Stimulated activated CD4-positive, alpha-beta T cell treated with anti-CD3 and anti-CD28 coated beads, Interleukin-2, amount 100 ng/mL, for 48 hours (primary cell): ENCODE measurements around the gene FN1.

ENCODE experiments used
- DNase-seq, 2 donors: peaks; one replicate each; pipeline ENCODE4 v3.0.0-alpha.2; 2020

Gene FN1

DNA sequence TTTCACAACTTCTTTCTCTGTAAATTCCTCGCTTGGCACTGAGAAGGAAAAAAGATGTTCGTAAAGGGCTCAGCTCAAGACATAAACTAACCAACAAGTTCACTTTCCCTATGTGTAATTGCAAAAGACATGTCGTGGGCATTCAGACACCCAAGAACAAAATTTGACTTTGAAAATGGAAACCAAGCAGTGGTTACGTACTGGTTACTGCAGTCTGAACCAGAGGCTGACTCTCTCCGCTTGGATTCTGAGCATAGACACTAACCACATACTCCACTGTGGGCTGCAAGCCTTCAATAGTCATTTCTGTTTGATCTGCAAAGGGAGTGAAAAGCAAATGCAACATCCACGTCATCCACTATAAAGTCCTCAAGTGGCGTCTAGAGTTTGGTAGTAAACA is 53.9 kb downstream of the FN1 start:
- no peak for DNase-seq

DNA sequence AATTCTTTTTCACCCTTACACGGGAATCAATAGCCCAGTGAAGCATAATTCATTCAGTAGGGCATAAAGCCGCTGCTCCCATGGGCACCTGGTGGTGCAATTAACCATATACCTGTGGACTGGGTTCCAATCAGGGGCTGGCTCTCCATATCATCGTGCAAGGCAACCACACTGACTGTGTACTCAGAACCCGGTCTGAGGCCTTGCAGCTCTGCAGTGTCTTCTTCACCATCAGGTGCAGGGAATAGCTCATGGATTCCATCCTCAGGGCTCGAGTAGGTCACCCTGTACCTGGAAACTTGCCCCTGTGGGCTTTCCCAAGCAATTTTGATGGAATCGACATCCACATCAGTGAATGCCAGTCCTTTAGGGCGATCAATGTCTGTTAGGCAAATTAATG is 55.2 kb downstream of the FN1 start:
- no peak for DNase-seq

DNA sequence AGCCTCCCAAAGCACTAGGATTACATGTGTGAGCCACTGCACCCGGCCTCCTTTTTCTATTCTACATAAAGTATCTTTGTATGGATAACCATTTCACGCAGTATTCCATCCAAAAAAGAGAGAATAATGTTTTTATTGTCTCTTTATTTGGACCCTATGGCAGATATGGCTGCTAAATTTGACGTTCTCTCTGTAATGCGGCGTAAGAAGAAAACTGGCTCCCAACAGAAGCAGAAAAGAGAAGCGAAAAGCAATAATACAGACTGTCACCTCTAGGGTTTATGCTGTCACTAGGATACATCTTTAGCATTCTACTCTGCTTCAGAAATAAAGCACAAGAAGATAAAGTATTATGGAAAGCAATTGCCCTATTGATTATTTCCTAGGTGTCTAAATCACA is 55.9 kb downstream of the FN1 start:
- no peak for DNase-seq

DNA sequence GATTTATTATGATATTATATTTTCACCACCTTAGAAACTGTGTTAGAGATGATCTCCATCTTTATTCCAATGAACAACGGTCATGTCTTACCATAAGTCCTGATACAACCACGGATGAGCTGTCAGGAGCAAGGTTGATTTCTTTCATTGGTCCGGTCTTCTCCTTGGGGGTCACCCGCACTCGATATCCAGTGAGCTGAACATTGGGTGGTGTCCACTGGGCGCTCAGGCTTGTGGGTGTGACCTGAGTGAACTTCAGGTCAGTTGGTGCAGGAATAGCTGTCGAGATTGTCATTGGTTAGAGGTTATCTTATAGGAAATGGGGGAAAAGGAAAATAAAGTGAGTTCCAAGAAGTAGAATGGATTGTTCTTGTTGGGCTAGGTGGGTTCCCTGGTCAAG is 56.8 kb downstream of the FN1 start:
- DNase-seq: no peak

DNA sequence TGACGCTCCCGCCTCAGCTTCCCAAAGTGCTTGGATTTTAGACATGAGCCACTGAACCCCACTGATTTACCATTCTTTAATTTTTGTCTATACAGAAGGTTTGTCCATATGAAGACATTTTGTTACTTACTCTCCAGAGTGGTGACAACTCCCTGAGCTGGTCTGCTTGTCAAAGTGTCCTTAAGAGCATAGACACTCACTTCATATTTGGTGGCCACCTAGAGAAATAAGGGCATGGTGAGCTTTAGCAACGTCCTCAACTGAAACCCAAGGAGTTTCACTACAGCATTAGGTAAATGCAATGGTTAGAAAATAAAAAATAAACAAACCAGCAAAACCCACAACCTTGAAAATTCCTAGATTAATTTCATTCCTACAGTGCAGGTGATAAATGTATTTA is 57.8 kb downstream of the FN1 start:
- DNase-seq: no peak

DNA sequence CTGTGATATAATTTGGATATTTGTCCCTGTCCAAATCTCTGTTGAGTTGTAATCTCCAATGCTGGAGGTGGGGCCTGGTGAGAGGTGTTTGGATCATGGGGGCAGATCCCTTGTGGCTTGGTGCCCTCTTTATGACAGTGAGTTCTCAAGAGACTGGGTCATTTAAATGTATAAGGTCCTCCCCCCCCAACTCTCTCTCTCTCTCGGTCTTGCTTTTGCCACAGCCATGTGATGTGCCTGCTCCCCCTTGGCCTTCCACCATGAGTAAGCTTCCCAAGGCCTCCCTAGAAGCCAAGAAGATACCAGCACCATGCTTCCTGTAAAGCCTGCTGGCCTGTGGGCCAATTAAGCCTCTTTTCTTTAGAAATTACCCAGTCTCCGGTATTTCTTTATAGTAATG is 58.6 kb downstream of the FN1 start:
- no peak for DNase-seq

DNA sequence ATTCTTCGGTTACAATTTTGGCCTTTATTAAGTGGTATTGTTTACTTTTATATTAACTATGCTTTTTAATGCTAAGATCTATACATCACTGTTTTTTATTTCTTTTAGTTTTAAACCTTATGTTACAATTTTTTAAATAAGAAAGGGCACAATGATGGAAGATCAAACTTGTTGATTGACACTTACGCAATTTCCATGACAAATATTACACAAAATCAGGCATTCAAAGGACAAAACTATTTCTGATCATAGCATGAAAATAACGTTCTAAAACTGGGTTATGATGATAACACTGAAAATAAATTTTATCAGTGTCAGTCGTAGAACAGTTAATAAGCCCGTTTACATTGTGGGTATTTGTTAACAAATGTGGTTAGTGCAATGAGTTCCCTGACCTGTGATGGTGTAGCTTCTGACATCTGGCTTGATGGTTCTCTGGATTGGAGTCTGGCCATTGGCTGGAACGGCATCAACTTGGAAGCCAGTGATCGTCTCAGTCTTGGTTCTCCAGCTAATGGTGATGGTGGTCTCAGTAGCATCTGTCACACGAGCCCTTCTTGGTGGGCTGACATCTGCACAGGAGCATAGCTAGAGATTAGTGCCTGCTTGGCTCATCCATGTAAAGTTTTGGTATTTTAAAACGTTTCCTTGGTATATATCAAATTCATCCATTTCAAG is 59.6 kb downstream of the FN1 start:
- no peak for DNase-seq

DNA sequence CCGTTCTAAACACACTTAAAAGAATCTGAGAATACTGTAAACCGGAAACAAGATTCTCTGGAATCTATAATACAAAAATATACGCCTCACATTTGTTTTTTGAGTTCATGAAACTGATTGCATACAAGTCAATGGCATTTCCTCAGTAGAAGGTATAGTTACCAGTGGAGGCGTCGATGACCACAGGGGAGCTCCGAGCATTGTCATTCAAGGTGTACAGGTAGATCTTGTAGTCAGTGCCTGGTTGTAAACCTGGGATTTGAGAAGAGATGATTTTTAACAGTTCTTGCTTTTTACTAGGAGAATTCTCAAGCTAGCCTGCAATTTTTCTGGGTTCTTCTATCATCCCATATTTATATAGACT is 60.4 kb downstream of the FN1 start:
- DNase-seq: no peak

DNA sequence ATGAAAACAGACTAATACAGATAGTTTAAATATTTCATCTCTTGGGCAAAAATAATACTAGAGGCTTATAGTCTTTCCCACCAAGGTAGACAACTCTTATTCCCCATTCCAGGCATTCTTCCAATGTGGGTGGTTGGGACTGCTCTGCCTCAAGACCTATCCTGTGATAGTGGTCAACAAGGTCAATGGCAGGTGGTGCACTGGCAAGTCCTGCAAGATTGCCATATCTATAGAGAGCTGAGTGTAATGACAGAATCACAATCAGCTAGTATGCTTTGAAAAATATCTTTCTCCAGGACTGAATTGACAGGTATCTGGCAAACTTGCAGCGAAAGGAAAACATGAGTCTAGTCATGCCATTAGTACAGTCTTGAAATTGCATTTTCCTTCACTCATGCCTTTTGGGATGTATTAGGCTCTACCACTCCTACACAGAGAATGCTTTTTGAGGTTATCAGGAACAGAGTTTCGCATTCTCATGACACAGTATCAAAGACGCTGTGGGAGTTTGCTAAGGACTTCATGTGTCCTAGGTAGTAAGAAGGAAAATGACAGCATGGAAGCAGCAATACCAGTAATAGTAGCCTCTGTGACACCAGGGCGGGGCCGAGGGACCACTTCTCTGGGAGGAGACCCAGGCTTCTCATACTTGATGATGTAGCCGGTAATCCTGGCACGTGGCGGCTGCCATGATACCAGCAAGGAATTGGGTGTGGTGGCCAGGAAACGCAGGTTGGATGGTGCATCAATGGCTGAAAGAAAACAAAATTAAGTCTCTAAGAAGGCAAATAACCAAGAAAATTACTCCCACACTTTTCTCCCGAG is 61.0 kb downstream of the FN1 start:
- no peak for DNase-seq

DNA sequence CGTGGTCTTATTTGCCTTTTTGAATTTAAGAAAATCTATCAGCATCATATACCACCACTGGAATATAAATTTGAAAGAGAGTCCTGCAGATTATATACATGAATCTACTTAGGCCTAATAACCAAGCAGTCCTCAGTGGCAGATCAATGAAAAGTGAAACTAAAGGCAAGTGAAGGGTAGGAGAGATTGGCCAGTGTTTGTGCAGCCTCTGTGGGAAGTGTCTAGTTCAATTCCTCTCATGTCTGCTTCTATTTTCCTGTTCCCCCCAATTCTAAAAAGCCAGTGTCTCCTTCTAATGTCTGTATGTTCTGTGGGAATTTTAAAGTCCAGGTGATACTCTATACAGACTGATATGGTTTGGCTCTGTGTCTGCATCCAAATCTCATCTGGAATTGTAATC is 61.9 kb downstream of the FN1 start:
- DNase-seq: no peak

DNA sequence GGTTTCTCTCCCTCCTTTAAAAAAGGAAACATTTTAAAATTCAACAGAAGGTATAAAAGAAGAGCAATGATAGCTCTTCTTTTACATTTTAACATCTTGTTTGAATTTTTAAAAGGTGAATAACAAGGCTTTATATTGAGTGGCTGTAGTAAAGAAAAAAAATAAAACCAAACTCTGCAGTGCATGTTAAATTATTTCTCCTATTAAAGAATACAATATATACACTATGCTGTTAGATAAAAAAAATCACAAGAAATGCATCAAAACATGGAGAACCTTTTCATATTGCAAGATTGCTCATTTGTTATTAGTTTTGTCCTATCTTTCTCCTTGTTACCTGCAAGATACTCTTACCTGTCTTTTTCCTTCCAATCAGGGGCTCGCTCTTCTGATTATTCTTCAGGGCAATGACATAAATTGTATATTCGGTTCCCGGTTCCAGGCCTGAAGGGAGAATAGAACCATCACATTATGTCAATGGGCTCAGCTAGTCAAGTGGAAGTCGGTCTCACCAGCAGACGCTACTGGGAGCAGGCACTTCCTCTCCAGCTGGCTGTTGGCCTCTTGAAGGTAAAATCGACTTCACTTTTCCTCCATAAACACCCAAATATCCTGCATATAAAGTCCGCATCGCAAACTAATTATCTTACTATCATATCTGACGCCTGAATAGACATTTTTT is 62.8 kb downstream of the FN1 start:
- no peak for DNase-seq

DNA sequence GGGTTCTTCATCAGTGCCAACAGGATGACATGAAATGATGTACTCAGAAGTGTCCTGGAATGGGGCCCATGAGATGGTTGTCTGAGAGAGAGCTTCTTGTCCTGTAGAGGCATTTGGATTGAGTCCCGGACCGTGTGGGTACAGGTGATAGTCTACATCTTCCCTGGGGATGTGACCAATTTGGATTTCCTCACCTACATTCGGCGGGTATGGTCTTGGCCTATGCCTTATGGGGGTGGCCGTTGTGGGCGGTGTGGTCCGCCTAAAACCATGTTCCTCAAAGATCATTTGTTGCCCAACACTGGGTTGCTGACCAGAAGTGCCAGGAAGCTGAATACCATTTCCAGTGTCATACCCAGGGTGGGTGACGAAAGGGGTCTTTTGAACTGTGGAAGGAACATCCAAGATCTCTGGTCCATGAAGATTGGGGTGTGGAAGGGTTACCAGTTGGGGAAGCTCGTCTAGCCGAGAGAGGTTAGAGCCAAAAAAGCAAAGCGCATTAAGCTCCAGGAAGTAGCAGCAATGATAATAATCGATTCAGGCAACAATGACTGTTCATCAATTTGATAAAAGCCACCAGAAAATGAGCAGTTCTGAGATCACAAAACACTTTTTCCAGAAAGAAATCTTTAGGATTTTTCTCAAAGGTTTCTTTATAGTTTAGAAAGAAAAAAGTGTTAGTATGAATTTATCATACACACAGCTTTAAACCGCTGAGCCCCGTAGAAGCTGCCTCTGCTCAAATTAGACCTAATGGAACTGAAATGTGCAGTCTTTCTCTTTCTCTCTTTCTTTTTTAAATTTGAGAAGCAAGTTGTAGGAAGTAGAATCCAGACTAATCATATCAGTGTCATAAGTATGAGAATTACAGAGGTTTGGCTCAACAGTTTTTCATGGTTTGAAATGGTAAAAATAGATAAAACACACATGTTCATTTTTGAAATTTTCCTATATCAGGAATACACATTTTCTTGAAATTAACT is 63.7 kb downstream of the FN1 start:
- no peak for DNase-seq

DNA sequence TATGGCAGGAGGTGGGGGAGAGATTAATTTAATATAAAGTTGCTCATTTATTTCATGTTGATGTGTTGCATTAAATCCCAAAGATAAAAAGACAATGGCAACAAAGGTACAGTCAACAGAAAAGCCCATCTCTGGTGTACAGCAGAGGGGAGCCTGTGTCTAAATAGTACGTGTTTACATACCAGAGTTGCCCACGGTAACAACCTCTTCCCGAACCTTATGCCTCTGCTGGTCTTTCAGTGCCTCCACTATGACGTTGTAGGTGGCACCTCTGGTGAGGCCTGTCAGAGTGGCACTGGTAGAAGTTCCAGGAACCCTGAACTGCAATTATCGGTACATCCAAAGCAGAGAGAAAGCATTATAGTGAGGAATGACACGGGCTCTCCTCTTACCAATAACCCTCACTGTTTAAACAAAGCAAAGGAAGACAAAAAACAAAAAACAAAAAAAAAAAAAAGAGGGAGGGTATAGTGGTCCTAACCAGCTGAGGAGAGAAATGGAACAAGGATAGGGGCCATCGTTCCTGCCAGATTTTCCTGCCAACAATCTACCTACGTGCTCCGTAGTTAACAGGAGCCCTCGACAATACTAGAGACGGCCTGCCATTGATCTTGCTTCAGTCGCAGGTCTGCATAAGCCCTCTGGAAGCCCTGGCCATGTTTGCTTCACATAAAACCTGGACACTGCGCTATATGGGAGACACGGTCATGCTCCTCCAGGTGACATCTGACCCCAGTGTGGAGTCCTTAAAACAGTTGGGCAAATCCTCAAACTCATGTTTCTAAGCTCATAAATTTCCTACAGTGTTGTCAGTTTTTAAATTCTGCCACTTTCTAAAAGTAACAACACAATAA is 65.5 kb downstream of the FN1 start:
- DNase-seq: no peak

DNA sequence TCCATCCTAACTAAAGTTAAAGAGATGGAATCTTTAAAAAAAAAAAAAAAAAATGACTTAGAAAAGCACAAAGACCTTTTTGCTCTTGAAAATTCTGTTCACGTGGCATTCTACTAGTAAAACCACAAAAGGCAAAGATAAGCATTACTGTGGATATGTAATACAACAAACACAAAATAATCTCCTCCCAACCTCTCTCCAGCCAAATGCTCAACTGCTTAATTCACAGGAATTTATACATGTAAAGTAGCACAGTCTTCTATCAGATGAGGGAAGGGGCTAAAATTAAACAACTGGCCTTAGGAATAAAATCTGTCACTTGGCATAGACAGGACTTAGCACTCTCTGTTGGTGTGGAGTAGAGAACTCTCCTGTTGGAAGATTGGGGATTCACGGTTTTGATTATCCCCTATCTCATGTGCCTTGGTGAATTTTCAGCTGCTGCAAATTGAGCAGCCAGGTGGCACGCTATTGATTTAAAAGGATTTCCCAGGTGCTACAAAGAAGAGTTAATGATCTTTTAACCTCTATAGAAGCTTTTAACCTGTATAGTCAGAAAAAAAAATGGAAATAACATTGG is 66.6 kb downstream of the FN1 start:
- DNase-seq: no peak

DNA sequence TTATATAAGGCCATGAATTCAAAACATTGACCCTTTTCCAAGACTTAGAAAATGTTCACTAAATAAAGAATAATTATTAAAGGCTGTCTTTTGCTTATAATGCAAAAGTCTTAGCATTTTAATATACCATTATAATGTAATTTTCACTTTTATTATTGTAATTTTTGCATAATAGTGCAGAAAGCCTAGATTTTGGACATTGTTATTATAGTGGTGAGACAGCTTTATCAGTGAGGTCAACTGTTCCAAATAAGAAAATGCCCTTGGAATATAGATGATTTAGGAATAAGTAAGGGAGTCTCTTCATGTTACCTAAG is 67.4 kb downstream of the FN1 start:
- DNase-seq: no peak

DNA sequence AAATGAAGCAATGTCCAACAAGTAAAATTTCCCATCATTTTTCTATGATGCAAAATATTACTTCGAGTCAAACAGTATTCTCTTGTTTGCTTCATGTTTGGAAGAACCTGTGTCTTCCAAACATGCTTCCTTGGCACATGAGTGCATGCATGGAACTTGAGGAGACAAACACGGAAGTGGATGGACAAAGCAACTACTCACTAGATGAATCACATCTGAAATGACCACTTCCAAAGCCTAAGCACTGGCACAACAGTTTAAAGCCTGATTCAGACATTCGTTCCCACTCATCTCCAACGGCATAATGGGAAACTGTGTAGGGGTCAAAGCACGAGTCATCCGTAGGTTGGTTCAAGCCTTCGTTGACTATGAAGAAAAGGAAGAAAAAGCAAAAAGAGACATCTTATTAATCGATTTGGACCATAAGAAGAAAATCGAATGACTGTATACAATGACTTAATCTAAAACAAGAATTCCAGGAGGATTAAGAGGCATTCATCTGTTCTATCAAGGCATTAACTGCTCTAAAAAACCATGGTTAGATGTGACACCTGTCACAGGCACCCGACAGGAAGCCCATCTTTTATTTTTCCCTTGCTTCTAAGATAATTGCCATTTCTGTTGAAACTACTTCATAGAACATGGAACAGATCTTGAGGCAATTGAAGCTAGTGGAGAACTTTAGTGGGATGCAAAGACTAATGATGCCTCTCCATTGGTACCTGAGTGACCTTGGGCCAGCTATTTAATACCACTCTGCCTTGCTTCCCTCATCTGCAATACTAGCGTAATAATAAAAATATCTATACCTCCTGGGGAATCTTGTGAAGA is 68.0 kb downstream of the FN1 start:
- no peak for DNase-seq

DNA sequence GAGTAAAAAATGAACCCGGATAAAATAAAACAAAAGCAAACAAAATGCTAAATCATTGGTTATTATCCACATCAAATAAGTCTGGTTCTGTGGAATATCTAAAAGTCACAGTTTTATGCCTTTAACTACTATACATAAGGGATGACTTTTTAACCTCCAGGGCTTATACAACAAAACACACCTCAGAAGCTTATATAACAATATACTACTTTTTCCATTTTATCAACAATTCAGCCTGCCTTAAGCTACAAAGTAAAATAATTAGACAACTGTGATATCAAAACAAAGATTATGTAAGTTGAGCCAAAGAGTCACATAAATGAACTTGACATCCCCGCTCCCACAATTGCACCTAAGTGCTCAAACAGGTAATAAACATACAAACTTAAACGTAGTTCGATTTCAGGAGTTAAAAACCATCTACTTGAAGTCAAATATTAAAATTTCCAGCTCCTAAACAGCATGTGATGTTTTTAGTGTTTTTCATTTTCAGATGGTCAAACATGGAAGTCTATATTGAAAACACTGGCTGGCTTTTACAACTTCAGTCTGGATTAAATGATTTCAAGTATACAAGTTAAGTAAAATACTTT is 69.3 kb downstream of the FN1 start:
- no peak for DNase-seq

DNA sequence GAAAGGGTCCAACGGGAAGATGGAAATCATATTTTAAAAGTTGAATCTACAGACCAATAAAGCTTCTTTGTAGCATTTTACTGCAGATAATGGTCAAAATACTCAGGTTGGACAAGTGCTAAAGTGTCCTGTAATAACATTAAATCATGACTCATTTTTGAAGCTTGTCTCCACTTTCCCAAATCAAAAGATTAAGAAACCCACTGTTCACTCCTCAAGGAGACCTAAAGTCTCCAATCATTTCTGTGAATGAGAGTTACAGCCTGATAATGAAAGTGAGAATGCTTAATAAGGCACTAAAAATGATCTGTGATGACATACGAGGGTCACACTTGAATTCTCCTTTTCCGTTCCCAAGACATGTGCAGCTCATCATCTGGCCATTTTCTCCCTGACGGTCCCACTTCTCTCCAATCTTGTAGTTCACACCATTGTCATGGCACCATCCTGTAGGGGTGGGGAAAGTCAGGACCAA is 70.6 kb downstream of the FN1 start:
- no peak for DNase-seq

DNA sequence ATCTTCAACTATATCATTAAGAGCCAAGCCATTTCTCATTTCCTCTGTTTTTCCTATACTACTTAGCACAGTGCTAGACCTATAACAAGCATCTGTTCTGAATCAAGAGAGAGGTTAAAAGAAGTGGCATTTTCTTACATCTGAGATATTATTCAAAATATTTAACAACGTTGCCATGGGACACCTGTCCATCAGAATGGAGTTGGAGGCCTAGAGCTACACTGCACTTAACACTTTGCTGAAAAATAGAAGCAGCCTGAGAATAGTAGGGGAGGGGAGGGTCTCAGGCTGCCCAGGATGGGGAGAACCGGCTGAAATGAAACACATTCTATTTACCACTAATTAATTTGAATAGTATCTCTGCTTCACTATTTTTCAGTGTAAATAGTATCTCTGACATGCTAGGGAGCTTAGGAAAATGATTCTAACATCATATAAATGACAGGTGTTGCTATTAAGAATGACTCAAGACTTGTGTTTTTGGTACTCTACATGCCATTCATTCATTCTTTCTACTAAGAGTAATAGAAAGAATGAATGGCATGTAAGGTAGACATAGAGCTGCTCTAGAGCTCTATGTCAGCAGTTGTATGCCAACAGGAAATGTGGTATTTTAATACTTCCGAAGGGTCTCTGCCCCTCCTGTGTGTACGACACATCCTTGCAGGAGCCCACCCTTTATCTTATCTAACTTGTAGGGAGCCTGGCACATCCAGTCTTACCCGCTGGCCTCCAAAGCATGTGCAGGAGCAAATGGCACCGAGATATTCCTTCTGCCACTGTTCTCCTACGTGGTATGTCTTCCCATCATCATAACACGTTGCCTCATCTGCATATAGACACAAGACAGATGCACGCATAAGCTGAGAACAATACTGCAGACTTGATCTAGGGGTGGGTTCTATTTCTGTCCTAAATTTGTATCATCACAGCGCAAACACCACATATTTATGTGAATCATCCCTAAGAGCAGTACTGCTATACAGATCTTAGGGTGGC is 71.4 kb downstream of the FN1 start:
- no peak for DNase-seq
